Hepatocyte (in vitro differentiated cells): ENCODE data around the gene CDC123. TPM values are rescaled to one million over a fixed set of nuclear protein-coding genes. Genes with fewer than 3 reads are reported as not detected.

Experiments used
- DNase-seq: peaks from one replicate; pipeline ENCODE4 v3.0.0-alpha.2; 2016; ENCODE audit warnings: low spot score
- H2AFZ ChIP-seq: fragments of 200-600 bp; sonication (generic); 2 replicates; pipeline ENCODE4 v1.6.0; 2016; ENCODE audit warnings: antibody characterized with exemption, mild to moderate bottlenecking
- H3K27ac ChIP-seq: fragments of 200-600 bp; sonication (generic); 2 replicates; pipeline ENCODE4 v1.5.1; 2016; ENCODE audit warnings: mild to moderate bottlenecking
- H3K27me3 ChIP-seq: fragments of 200-600 bp; sonication (generic); 2 replicates; pipeline ENCODE4 v1.6.1; 2016
- H3K36me3 ChIP-seq: fragments of 200-600 bp; sonication (generic); replicated peaks from 2 replicates; pipeline ENCODE4 v1.5.1; 2016; ENCODE audit warnings: low read depth; ENCODE audit not compliant: insufficient read depth
- H3K4me1 ChIP-seq: fragments of 200-600 bp; sonication (generic); 2 replicates; pipeline ENCODE4 v1.5.1; 2016; ENCODE audit warnings: mild to moderate bottlenecking, moderate library complexity; ENCODE audit not compliant: insufficient read depth
- H3K4me2 ChIP-seq: fragments of 200-600 bp; sonication (generic); 2 replicates; pipeline ENCODE4 v1.6.0; 2016
- H3K4me3 ChIP-seq: fragments of 200-600 bp; sonication (generic); 2 replicates; pipeline ENCODE4 v1.5.1; 2016; ENCODE audit warnings: mild to moderate bottlenecking
- H3K79me2 ChIP-seq: fragments of 200-600 bp; sonication (generic); 2 replicates; pipeline ENCODE4 v1.6.0; 2017; ENCODE audit warnings: mild to moderate bottlenecking
- H3K9me2 ChIP-seq: fragments of 200-600 bp; sonication (generic); replicated peaks from 2 replicates; pipeline ENCODE4 v1.6.0; 2017; ENCODE audit warnings: mild to moderate bottlenecking; ENCODE audit not compliant: insufficient read depth
- H3K9me3 ChIP-seq: fragments of 200-600 bp; sonication (generic); 2 replicates; pipeline ENCODE4 v1.5.1; 2016; ENCODE audit warnings: low read depth, mild to moderate bottlenecking
- H4K20me1 ChIP-seq: fragments of 200-600 bp; sonication (generic); 2 replicates; pipeline ENCODE4 v1.6.0; 2016; ENCODE audit warnings: mild to moderate bottlenecking; ENCODE audit not compliant: insufficient read depth, poor library complexity, severe bottlenecking
- CTCF ChIP-seq: fragments of 200-600 bp; sonication (generic); IDR thresholded peaks from 2 replicates; pipeline ENCODE4 v1.5.1; 2016; ENCODE audit warnings: antibody characterized with exemption, mild to moderate bottlenecking; ENCODE audit not compliant: poor library complexity
- EZH2 ChIP-seq: fragments of 200-600 bp; sonication (generic); IDR thresholded peaks from 2 replicates; pipeline ENCODE4 v1.6.1; 2016; ENCODE audit warnings: antibody characterized with exemption, mild to moderate bottlenecking, borderline replicate concordance
- EZH2phosphoT487 ChIP-seq: fragments of 200-600 bp; sonication (generic); IDR thresholded peaks from one replicate; pipeline ENCODE4 v1.6.1; 2018; ENCODE audit warnings: antibody characterized with exemption, mild to moderate bottlenecking, low read depth, moderate library complexity; ENCODE audit not compliant: unreplicated experiment, severe bottlenecking
- WGBS: methylation state at CpG from one replicate; pipeline ENCODE4 v1.1.6; 2016; ENCODE audit warnings: low lambda C conversion rate; ENCODE audit errors: missing lambda C conversion rate; 5-methylcytosine and 5-hydroxymethylcytosine counted together
- polyA plus RNA-seq: library from polyadenylated mRNA; unstranded; fragments of >200 nt; fragmentation: Nextera tagmentation; extraction: Ambion mirVana; gene quantifications from 2 replicates; pipeline ENCODE4 v1.2.1, GENCODE V29; 2016
- total RNA-seq: library from RNA; depleted of rRNA; stranded (reverse); fragments of >200 nt; gene quantifications from 2 replicates; pipeline ENCODE4 v1.2.3, GENCODE V29; 2014

Gene CDC123
- total and polyA plus RNA-seq, 2 experiments from 2014 or later = 92.3 to 104 TPM

- Histone ChIP-seq H3K36me3 (no peaks in the 10 kb centered on the region), H4K20me1 (no peaks in the 10 kb centered on the region)
- 97% methylated on average over 7 of the region's 7 CpGs for WGBS
Measured at GRCh38 chr10:12184165-12184564, 11.8 kb upstream of the CDC123 start.

GRCh38 chr10:12186323-12186722 is 9.7 kb upstream of the CDC123 start:
- TF ChIP-seq EZH2 (no peak), EZH2phosphoT487 (no peak), CTCF (no peak)
- Histone ChIP-seq H3K79me2 (peaks cover 36% of the 10 kb centered on the region), H3K4me2 (no peak overlapping the region), H3K27me3 (no peaks in the 10 kb centered on the region), H3K9me3 (no peaks in the 10 kb centered on the region), H3K4me3 (no peak overlapping the region), H3K9me2 (no peaks in the 10 kb centered on the region), H3K4me1 (no peaks in the 10 kb centered on the region), H3K27ac (no peak overlapping the region), H3K36me3 (no peaks in the 10 kb centered on the region), H4K20me1 (no peaks in the 10 kb centered on the region), H2AFZ (no peak overlapping the region)
- WGBS = 97% methylated on average over 8 of the region's 8 CpGs
- DNase-seq = no peak

More at GRCh38 chr10:12184165-12184564, 11.8 kb upstream of the CDC123 start:
- H3K4me3 ChIP-seq = no peak overlapping the region
- H3K4me2 ChIP-seq = no peak overlapping the region
- H3K79me2 ChIP-seq = peaks cover 17% of the 10 kb centered on the region
- no peaks in the 10 kb centered on the region for H3K27me3 ChIP-seq
- H3K27ac ChIP-seq = no peak overlapping the region
- no peak overlapping the region for H2AFZ ChIP-seq
- DNase-seq = no peak
- H3K4me1 ChIP-seq = no peaks in the 10 kb centered on the region
- H3K9me2 ChIP-seq = no peaks in the 10 kb centered on the region
- TF ChIP-seq EZH2phosphoT487 = no peak
- TF ChIP-seq EZH2 = no peak
- TF ChIP-seq CTCF = no peak
- H3K9me3 ChIP-seq = no peaks in the 10 kb centered on the region

- Histone ChIP-seq H3K9me3 (no peaks in the 10 kb centered on the region), H2AFZ (no peak overlapping the region), H4K20me1 (no peaks in the 10 kb centered on the region), H3K9me2 (no peaks in the 10 kb centered on the region), H3K27ac (no peak overlapping the region), H3K4me1 (no peaks in the 10 kb centered on the region), H3K36me3 (no peaks in the 10 kb centered on the region), H3K79me2 (peaks cover 47% of the 10 kb centered on the region), H3K4me2 (no peak overlapping the region), H3K27me3 (no peaks in the 10 kb centered on the region), H3K4me3 (no peak overlapping the region)
- 95% methylated on average over 5 of the region's 5 CpGs for WGBS
- DNase-seq = no peak
- no peak for TF ChIP-seq EZH2
Measured at GRCh38 chr10:12187321-12187905, 8.6 kb upstream of the CDC123 start.

DNA sequence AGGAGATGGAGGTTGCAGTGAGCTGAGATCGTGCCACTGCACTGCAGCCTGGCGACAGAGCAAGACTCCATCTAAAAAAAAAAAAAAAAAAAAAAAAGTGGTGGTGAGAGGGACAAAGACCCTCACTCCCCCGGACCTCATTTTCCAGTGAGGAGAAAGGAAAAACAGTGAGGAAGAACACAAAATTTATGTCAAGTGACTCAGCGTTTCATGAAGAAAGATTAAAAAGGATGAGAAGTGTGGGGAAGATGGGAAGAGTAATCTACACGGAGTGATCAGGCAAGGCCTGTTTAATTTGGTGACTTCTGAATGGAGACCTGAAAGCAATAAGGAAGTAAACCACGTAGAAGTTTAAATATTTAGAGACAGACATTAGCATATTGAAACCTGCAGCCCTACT is 7.3 kb upstream of the CDC123 start:
- no peak for TF ChIP-seq CTCF
- TF ChIP-seq EZH2phosphoT487 = no peak
- no peak for TF ChIP-seq EZH2
- Histone ChIP-seq H3K36me3 (no peaks in the 10 kb centered on the region), H3K9me2 (no peaks in the 10 kb centered on the region), H3K9me3 (no peaks in the 10 kb centered on the region), H4K20me1 (no peaks in the 10 kb centered on the region), H3K27ac (no peak overlapping the region), H3K4me1 (peaks cover 3% of the 10 kb centered on the region), H3K27me3 (no peaks in the 10 kb centered on the region), H2AFZ (no peak overlapping the region), H3K4me3 (no peak overlapping the region), H3K79me2 (peaks cover 59% of the 10 kb centered on the region), H3K4me2 (no peak overlapping the region)
- no peak for DNase-seq
- WGBS = 91% methylated on average over 6 of the region's 6 CpGs
